Measurements from ENCODE around the gene C10orf88. TPM values are rescaled to one million over a fixed set of nuclear protein-coding genes. Genes with fewer than 3 reads are reported as not detected.

The C10orf88 gene
- total RNA-seq, 4 donors from 2014 or later = 5.2 to 7.2 (median 6.3) TPM

GRCh38 chr10:122998360-122998917 is 44.4 kb upstream of the C10orf88 start:
- DNase-seq (ENCODE audit: low spot score in 2 of 2) = no peak
- WGBS, 2 donors = 82% methylated on average over 6 of the region's 6 CpGs
- Histone ChIP-seq H3K36me3 (peaks cover 0 to 49% (median 7%) of the 10 kb centered on the region in 3 donors), H3K27ac (no peak overlapping the region), H3K4me1 (peaks cover 0 to 40% (median 7%) of the 10 kb centered on the region in 4 donors), H3K27me3 (no peaks in the 10 kb centered on the region), H3K4me3 (no peak overlapping the region), H3K9me3 (no peaks in the 10 kb centered on the region)
- TF ChIP-seq EP300 (IDR thresholded peaks at IDR 0.05) = no peak
- TF ChIP-seq CTCF (IDR thresholded peaks at IDR 0.05) = no peak
- no peak for TF ChIP-seq POLR2A (IDR thresholded peaks at IDR 0.05)

- Histone ChIP-seq H3K9me3 (no peaks in the 10 kb centered on the region), H3K36me3 (peaks cover 0 to 49% (median 7%) of the 10 kb centered on the region in 3 donors), H3K27ac (no peak overlapping the region), H3K27me3 (no peaks in the 10 kb centered on the region), H3K4me1 (peaks cover 0 to 41% (median 8%) of the 10 kb centered on the region in 4 donors), H3K4me3 (no peak overlapping the region)
- TF ChIP-seq EP300 (IDR thresholded peaks at IDR 0.05) (no peak), CTCF (IDR thresholded peaks at IDR 0.05) (no peak), POLR2A (IDR thresholded peaks at IDR 0.05) (no peak)
- WGBS, 2 donors = 84 to 85% methylated on average over 3 of the region's 3 CpGs
- DNase-seq (ENCODE audit: low spot score in 2 of 2) = no peak
Observed at GRCh38 chr10:122997864-122998263, 43.8 kb upstream of the C10orf88 start.

GRCh38 chr10:122995936-122996335 is 41.9 kb upstream of the C10orf88 start:
- no peaks in the 10 kb centered on the region for H3K27me3 ChIP-seq
- no peak for DNase-seq (ENCODE audit: low spot score in 2 of 2)
- peaks cover 0 to 40% (median 10%) of the 10 kb centered on the region in 4 donors for H3K4me1 ChIP-seq
- TF ChIP-seq EP300 (IDR thresholded peaks at IDR 0.05) (no peak), POLR2A (IDR thresholded peaks at IDR 0.05) (no peak), CTCF (IDR thresholded peaks at IDR 0.05) (no peak)
- no peaks in the 10 kb centered on the region for H3K9me3 ChIP-seq
- H3K27ac ChIP-seq = no peak overlapping the region
- H3K36me3 ChIP-seq = peaks cover 0 to 49% (median 7%) of the 10 kb centered on the region in 3 donors
- no peak overlapping the region for H3K4me3 ChIP-seq
- 93 to 94% methylated on average over 4 of the region's 4 CpGs for WGBS, 2 donors

GRCh38 chr10:122993797-122994336 is 39.8 kb upstream of the C10orf88 start:
- Histone ChIP-seq H3K27me3 (no peaks in the 10 kb centered on the region), H3K9me3 (no peaks in the 10 kb centered on the region), H3K4me3 (no peak overlapping the region), H3K27ac (no peak overlapping the region), H3K36me3 (peaks cover 0 to 49% (median 7%) of the 10 kb centered on the region in 3 donors), H3K4me1 (peaks cover 0 to 26% (median 4%) of the 10 kb centered on the region in 4 donors)
- no peak for DNase-seq (ENCODE audit: low spot score in 2 of 2)
- TF ChIP-seq EP300 (IDR thresholded peaks at IDR 0.05) (no peak), CTCF (IDR thresholded peaks at IDR 0.05) (no peak), POLR2A (IDR thresholded peaks at IDR 0.05) (no peak)
- WGBS, 2 donors = 87 to 89% methylated on average over 6 of the region's 6 CpGs

GRCh38 chr10:122992031-122992585 is 38.1 kb upstream of the C10orf88 start:
- WGBS, 2 donors = 42 to 52% methylated on average over 1 of the region's 1 CpG
- TF ChIP-seq POLR2A (IDR thresholded peaks at IDR 0.05) (no peak), EP300 (IDR thresholded peaks at IDR 0.05) (no peak), CTCF (IDR thresholded peaks at IDR 0.05) (no peak)
- peak overlapping the region; percentile 15 to 67 (median 48) for H3K27ac ChIP-seq
- H3K27me3 ChIP-seq = no peaks in the 10 kb centered on the region
- H3K4me1 ChIP-seq = peaks cover 0 to 16% (median 4%) of the 10 kb centered on the region in 4 donors
- no peaks in the 10 kb centered on the region for H3K9me3 ChIP-seq
- DNase-seq (ENCODE audit: low spot score in 2 of 2) = no peak
- H3K36me3 ChIP-seq = peaks cover 0 to 36% (median 7%) of the 10 kb centered on the region in 3 donors
- no peak overlapping the region for H3K4me3 ChIP-seq

Measured in tibial nerve (tissue), 4 donors.